SH-SY5Y (cell line): ENCODE data around the gene HOXD12.

Source experiments
- GATA2 ChIP-seq: IDR thresholded peaks from 2 replicates; pipeline ENCODE4 v1.6.1; 2011; ENCODE audit warnings: mild to moderate bottlenecking, low read depth, low read length
- GATA3 ChIP-seq: IDR thresholded peaks from 2 replicates; pipeline ENCODE4 v1.6.1; 2011; ENCODE audit warnings: low read depth, mild to moderate bottlenecking, low read length, moderate library complexity

- no peak for TF ChIP-seq GATA2
- TF ChIP-seq GATA3, result no peak
Measured at GRCh38 chr2:176146101-176146500, 46.5 kb downstream of the HOXD12 start.
